Measurements from ENCODE around the gene ALPL.

ALPL gene

DNA sequence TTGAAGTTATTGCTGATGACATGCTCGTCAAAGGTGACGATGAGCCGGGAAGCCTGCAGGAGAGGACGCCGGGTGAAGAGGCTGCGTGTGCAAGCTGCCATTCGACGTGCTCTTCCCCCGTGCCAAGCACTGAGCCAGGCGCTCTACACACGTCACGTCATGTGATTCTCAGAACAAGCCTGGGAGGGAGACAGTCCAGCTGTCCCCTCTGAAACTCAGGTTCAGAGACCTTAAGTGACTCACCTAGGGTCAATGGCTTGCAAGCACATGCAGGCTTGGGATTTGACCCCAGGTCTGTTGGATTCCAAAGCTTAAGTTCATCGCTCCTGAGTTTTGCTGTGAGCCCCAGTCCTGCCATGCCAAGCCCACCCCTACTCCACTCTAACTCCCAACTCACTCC is 102.8 kb downstream of the ALPL start:
- Histone ChIP-seq H3K4me3 (ENCODE audit: low read depth in 1 of 5, low read length in 5 of 5) (no peak overlapping the region), H3K36me3 (ENCODE audit: control insufficient read depth in 5 of 5, insufficient read depth in 5 of 5, low read length in 5 of 5) (no peaks in the 10 kb centered on the region)

DNA sequence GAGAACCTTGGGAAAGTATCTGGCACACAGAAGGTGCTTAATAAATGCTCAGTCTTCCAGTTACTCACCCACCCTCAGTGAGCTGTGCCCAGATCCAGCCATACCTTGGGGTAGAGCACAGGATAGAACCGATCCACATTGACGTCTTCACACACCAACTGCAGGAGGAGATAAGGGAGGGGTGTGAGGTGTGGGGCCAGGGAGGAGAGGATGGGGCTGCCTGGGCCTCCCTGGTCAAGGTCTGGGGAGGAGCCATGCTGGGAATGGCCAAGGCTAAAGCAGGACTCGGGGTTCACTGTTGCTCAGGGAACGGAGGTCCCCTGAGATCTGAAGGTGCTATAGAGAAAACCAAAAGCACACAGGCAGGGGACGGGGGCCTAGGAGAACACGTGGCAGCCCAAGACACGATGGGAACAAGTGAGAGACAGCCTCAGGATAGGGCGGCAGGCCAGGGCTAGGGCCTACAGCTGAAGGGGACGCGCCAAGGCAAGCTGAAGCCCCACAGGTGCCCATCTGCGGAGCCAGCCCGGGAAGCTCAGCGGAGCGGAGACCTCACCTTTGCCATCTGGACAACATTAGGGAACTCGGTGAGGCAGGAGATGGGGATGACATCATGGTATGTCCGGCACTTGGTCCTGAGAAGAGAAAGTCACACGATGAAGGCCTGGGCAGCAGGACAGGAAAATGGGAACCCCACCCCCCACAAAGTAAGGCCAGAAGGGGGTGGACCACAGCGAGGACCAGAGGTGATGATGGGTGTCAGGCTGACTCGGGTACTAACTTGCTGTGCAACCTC is 104.0 kb downstream of the ALPL start:
- H3K9ac ChIP-seq (ENCODE audit: low read length in 5 of 5): no peak overlapping the region
- H3K36me3 ChIP-seq (ENCODE audit: control insufficient read depth in 5 of 5, insufficient read depth in 5 of 5, low read length in 5 of 5): no peaks in the 10 kb centered on the region
- H3K4me3 ChIP-seq (ENCODE audit: low read depth in 1 of 5, low read length in 5 of 5): no peak overlapping the region
- no peaks in the 10 kb centered on the region for H3K4me1 ChIP-seq (ENCODE audit: control insufficient read depth in 5 of 5, insufficient read depth in 5 of 5, low read length in 5 of 5)
- H3K27ac ChIP-seq (ENCODE audit: low read depth, low read length): no peak overlapping the region
- H3K9me3 ChIP-seq (ENCODE audit: control insufficient read depth in 5 of 5, low read length in 5 of 5): no peaks in the 10 kb centered on the region
- H3K27me3 ChIP-seq (ENCODE audit: control insufficient read depth in 5 of 5, insufficient read depth in 4 of 5, low read length in 5 of 5): peaks cover 0 to 9% (median 0%) of the 10 kb centered on the region in 5 donors

More for the DNA sequence above, 102.8 kb downstream of the ALPL start:
- Histone ChIP-seq H3K9me3 (ENCODE audit: control insufficient read depth in 5 of 5, low read length in 5 of 5) (no peaks in the 10 kb centered on the region), H3K27me3 (ENCODE audit: control insufficient read depth in 5 of 5, insufficient read depth in 4 of 5, low read length in 5 of 5) (peaks cover 0 to 9% (median 0%) of the 10 kb centered on the region in 5 donors), H3K9ac (ENCODE audit: low read length in 5 of 5) (no peak overlapping the region), H3K4me1 (ENCODE audit: control insufficient read depth in 5 of 5, insufficient read depth in 5 of 5, low read length in 5 of 5) (peaks cover 0 to 9% (median 7%) of the 10 kb centered on the region in 5 donors), H3K27ac (ENCODE audit: low read depth, low read length) (no peak overlapping the region)

DNA sequence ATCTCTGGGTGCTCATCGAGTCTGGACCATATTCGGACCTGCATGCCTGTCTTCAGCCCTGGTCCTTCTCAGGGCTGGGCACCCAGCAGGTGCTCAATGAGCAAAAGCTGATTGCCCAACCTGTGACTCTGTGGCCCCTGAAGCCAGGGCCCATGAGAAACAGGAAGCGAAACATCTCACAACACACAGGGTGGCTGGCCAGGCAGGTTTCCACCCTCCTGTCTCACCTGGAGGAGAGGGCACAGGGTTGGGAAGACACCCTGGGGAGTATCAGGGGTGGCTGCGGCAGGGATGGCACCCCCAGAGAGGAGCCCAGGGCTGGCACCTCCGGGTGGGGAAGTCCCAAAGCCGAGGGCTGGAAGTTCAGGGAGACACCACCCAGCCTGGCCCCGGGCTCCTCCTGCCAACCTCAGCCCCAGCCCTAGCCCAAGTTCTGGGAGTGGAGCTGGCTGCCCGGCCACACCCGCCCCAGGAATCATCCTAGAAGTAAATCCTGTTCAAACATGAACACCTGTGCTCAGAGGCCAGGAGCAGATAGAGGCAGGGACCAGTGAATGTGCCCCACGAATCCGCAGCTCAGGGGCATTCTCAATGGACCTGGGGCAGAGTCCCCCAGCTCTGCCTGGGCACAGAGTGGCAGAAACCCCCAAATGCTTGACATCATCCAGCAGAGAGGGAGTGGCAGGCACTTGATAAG is 105.3 kb downstream of the ALPL start:
- no peaks in the 10 kb centered on the region for H3K36me3 ChIP-seq (ENCODE audit: control insufficient read depth in 5 of 5, insufficient read depth in 5 of 5, low read length in 5 of 5)
- H3K4me1 ChIP-seq (ENCODE audit: control insufficient read depth in 5 of 5, insufficient read depth in 5 of 5, low read length in 5 of 5): no peaks in the 10 kb centered on the region
- H3K9ac ChIP-seq (ENCODE audit: low read length in 5 of 5): no peak overlapping the region

DNA sequence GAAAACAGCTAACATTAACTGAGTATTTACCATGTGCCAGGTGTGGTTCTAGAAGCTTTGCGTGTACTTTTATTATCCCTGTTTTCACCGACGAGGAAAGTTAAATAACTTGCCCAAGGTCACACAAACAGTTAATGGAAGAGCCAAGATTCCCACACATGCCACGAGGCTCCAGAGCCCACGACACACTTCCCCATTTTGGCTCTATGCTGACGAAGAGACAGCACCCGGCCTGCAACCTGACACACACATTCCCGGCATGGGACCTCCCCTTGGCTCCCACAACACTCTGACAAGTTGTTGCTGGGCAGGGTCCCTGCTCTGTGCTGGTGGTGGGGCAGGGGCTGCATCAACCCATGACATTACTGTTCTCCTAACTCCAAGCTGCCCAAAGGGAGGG is 107.1 kb downstream of the ALPL start:
- Histone ChIP-seq H3K27me3 (ENCODE audit: control insufficient read depth in 5 of 5, insufficient read depth in 4 of 5, low read length in 5 of 5) (peaks cover 0 to 30% (median 20%) of the 10 kb centered on the region in 5 donors), H3K4me1 (ENCODE audit: control insufficient read depth in 5 of 5, insufficient read depth in 5 of 5, low read length in 5 of 5) (peaks cover 0 to 5% (median 0%) of the 10 kb centered on the region in 5 donors)

More for the DNA sequence above, 105.3 kb downstream of the ALPL start:
- H3K9me3 ChIP-seq (ENCODE audit: control insufficient read depth in 5 of 5, low read length in 5 of 5): no peaks in the 10 kb centered on the region
- H3K27ac ChIP-seq (ENCODE audit: low read depth, low read length): no peak overlapping the region
- no peak overlapping the region for H3K4me3 ChIP-seq (ENCODE audit: low read depth in 1 of 5, low read length in 5 of 5)
- peaks cover 0 to 14% (median 3%) of the 10 kb centered on the region in 5 donors for H3K27me3 ChIP-seq (ENCODE audit: control insufficient read depth in 5 of 5, insufficient read depth in 4 of 5, low read length in 5 of 5)

DNA sequence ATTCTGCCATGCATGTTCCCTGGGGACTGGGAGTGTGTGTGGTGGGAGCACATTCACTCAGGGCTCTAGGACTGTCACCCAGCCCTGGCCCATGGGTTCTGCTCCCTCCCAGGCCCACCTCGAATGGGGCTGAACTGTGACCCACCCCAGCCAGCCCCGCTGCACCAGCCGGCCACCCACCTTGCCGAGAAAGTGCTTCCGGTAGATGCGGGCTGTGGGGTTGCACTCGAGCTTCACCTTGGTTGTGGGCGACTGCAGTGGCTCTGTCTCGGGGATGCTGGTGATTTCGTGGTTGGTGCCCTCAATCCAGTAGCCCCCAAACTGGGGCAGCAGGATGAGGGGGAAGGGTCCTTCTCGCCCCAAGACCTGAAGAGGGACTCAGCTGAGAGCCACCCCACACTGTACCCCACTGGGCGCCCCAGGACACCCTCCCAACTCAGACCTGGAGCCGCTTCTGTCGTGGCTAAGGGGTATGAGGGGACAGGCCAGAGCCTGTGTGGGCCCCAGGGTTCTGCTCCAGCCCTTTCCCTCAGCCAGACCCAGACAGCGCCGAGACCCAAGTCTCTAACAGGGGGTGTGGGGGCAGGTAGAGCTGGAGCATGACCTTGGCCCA is 108.0 kb downstream of the ALPL start:
- Histone ChIP-seq H3K36me3 (ENCODE audit: control insufficient read depth in 5 of 5, insufficient read depth in 5 of 5, low read length in 5 of 5) (no peaks in the 10 kb centered on the region), H3K9me3 (ENCODE audit: control insufficient read depth in 5 of 5, low read length in 5 of 5) (no peaks in the 10 kb centered on the region), H3K27me3 (ENCODE audit: control insufficient read depth in 5 of 5, insufficient read depth in 4 of 5, low read length in 5 of 5) (peaks cover 0 to 34% (median 27%) of the 10 kb centered on the region in 5 donors), H3K4me1 (ENCODE audit: control insufficient read depth in 5 of 5, insufficient read depth in 5 of 5, low read length in 5 of 5) (peaks cover 0 to 9% (median 5%) of the 10 kb centered on the region in 5 donors), H3K27ac (ENCODE audit: low read depth, low read length) (no peak overlapping the region), H3K4me3 (ENCODE audit: low read depth in 1 of 5, low read length in 5 of 5) (no peak overlapping the region), H3K9ac (ENCODE audit: low read length in 5 of 5) (no peak overlapping the region)

More for the DNA sequence above, 107.1 kb downstream of the ALPL start:
- Histone ChIP-seq H3K4me3 (ENCODE audit: low read depth in 1 of 5, low read length in 5 of 5) (no peak overlapping the region), H3K27ac (ENCODE audit: low read depth, low read length) (no peak overlapping the region), H3K9me3 (ENCODE audit: control insufficient read depth in 5 of 5, low read length in 5 of 5) (no peaks in the 10 kb centered on the region), H3K9ac (ENCODE audit: low read length in 5 of 5) (no peak overlapping the region), H3K36me3 (ENCODE audit: control insufficient read depth in 5 of 5, insufficient read depth in 5 of 5, low read length in 5 of 5) (no peaks in the 10 kb centered on the region)

DNA sequence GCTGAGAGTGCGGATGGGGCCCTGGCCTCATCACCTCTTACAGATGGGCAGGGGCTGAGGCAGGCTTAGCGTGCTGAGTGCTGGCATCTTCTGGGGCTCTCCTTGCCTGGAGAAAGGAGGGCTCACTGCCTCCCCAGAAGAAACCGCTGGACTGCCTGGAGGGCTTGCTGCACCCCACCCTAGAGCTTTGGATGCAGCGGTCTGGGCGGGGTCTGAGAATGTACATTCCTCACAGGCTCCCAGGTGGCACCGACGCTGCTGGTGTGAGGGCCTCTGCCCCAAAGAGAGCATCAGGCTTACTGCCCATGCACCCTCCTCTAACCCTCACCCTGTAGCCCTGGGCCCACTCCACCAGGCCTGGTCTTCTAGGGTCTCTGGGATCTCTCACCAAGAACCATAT is 108.8 kb downstream of the ALPL start:
- Histone ChIP-seq H3K27ac (ENCODE audit: low read depth, low read length) (no peak overlapping the region), H3K4me3 (ENCODE audit: low read depth in 1 of 5, low read length in 5 of 5) (no peak overlapping the region), H3K4me1 (ENCODE audit: control insufficient read depth in 5 of 5, insufficient read depth in 5 of 5, low read length in 5 of 5) (peaks cover 0 to 13% (median 10%) of the 10 kb centered on the region in 5 donors), H3K36me3 (ENCODE audit: control insufficient read depth in 5 of 5, insufficient read depth in 5 of 5, low read length in 5 of 5) (no peaks in the 10 kb centered on the region), H3K9me3 (ENCODE audit: control insufficient read depth in 5 of 5, low read length in 5 of 5) (no peaks in the 10 kb centered on the region), H3K9ac (ENCODE audit: low read length in 5 of 5) (no peak overlapping the region), H3K27me3 (ENCODE audit: control insufficient read depth in 5 of 5, insufficient read depth in 4 of 5, low read length in 5 of 5) (peaks cover 5 to 37% (median 32%) of the 10 kb centered on the region in 5 donors)

DNA sequence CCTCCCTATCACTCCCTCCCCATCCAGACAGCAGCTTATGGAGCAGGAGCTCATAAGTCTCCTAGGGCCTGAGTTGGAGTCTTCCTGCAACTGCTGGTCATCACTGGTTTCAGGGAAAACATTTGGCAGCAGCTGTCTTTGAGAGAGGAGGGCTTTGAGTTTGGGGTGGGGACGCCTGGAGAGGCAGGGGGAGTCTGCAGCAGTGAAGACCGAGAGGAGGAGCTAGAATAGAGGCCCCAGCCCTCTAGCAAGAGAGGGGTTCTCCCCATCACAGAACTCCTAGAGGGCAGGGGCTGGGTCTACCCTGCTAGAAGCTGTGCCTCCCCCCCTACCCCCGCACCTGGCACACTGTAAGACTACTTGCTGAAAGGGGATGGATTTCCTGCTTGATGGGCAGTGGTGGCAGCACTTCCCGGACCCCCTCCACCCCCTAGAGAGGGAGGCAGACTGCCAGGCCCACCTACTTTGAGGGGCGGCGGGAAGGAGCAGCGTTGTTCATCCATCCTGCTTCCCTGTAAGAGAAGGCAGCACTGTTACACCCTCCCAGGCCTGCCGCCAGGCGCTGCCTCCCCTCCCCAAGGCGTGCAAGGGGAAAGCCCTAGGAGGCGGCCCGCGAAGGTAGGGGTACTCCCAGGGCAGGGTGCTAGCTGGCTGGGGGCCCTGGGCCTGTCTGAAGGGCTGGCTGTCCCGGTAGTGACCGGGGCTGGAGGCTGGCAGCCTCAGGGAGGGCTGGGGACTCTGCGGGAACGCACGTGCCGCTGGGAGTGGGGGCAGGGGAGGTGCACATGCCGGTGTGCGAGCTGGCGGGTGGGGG is 109.5 kb downstream of the ALPL start:
- no peak overlapping the region for H3K9ac ChIP-seq (ENCODE audit: low read length in 5 of 5)
- no peaks in the 10 kb centered on the region for H3K9me3 ChIP-seq (ENCODE audit: control insufficient read depth in 5 of 5, low read length in 5 of 5)
- no peak overlapping the region for H3K27ac ChIP-seq (ENCODE audit: low read depth, low read length)
- H3K36me3 ChIP-seq (ENCODE audit: control insufficient read depth in 5 of 5, insufficient read depth in 5 of 5, low read length in 5 of 5): no peaks in the 10 kb centered on the region
- no peak overlapping the region for H3K4me3 ChIP-seq (ENCODE audit: low read depth in 1 of 5, low read length in 5 of 5)
- peaks cover 7 to 42% (median 39%) of the 10 kb centered on the region in 5 donors for H3K27me3 ChIP-seq (ENCODE audit: control insufficient read depth in 5 of 5, insufficient read depth in 4 of 5, low read length in 5 of 5)
- H3K4me1 ChIP-seq (ENCODE audit: control insufficient read depth in 5 of 5, insufficient read depth in 5 of 5, low read length in 5 of 5): peaks cover 0 to 13% (median 10%) of the 10 kb centered on the region in 5 donors

DNA sequence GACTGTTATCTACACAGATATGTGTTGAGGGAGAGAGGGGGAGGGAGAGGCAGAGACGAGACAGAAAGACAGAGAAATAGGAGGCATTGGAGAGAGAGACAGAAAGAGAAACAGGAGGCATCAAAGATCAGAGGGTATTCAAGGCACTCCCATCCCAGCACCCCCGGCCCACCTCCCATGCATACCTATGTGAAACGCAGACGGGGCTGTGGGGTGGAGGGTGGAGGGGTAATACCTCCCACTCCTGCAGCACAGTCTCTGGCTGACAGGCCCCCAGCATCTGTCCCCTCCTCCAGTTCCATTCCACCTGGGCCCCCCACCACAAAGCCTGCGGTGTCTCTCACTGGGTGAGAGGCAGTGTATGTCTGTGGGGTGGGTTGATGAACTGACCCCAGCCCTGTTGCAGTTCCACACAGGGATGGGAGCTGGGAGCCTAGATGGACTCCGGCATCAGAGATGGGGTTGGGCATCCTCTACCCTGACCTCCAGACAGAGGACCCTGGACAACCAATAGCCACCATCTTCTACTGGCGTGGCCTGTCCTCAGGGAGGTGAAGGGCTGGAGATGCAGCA is 110.2 kb downstream of the ALPL start:
- Histone ChIP-seq H3K36me3 (ENCODE audit: control insufficient read depth in 5 of 5, insufficient read depth in 5 of 5, low read length in 5 of 5) (no peaks in the 10 kb centered on the region), H3K4me3 (ENCODE audit: low read depth in 1 of 5, low read length in 5 of 5) (no peak overlapping the region)

DNA sequence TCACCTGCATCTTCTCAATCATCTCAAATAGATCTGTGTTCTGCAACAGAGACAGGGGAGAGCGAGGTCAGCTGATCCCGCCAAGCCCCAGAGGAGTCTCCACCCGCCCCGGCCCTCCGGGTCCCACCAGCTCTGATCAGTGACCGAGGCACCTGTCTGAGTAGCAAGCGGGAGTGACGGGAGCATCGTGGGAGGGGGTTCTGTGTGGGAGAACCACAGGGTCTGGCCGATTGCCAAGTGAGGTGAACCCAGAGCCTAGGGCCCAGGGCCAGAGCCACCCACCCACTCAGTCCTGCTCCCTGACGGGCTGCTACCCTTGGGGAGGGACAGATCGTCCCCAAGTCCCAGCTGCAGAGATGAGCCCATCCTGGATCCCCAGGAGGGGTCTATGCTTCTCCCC is 110.8 kb downstream of the ALPL start:
- Histone ChIP-seq H3K4me3 (ENCODE audit: low read depth in 1 of 5, low read length in 5 of 5) (no peak overlapping the region), H3K9ac (ENCODE audit: low read length in 5 of 5) (no peak overlapping the region), H3K36me3 (ENCODE audit: control insufficient read depth in 5 of 5, insufficient read depth in 5 of 5, low read length in 5 of 5) (no peaks in the 10 kb centered on the region), H3K9me3 (ENCODE audit: control insufficient read depth in 5 of 5, low read length in 5 of 5) (no peaks in the 10 kb centered on the region), H3K4me1 (ENCODE audit: control insufficient read depth in 5 of 5, insufficient read depth in 5 of 5, low read length in 5 of 5) (peaks cover 0 to 13% (median 10%) of the 10 kb centered on the region in 5 donors), H3K27ac (ENCODE audit: low read depth, low read length) (no peak overlapping the region), H3K27me3 (ENCODE audit: control insufficient read depth in 5 of 5, insufficient read depth in 4 of 5, low read length in 5 of 5) (peaks cover 7 to 52% (median 37%) of the 10 kb centered on the region in 5 donors)

More for the DNA sequence above, 110.2 kb downstream of the ALPL start:
- peaks cover 7 to 46% (median 37%) of the 10 kb centered on the region in 5 donors for H3K27me3 ChIP-seq (ENCODE audit: control insufficient read depth in 5 of 5, insufficient read depth in 4 of 5, low read length in 5 of 5)
- no peak overlapping the region for H3K27ac ChIP-seq (ENCODE audit: low read depth, low read length)
- peaks cover 0 to 13% (median 10%) of the 10 kb centered on the region in 5 donors for H3K4me1 ChIP-seq (ENCODE audit: control insufficient read depth in 5 of 5, insufficient read depth in 5 of 5, low read length in 5 of 5)
- no peak overlapping the region for H3K9ac ChIP-seq (ENCODE audit: low read length in 5 of 5)
- no peaks in the 10 kb centered on the region for H3K9me3 ChIP-seq (ENCODE audit: control insufficient read depth in 5 of 5, low read length in 5 of 5)
